LNCaP clone FGC (cell line): ENCODE measurements around the gene HIBADH.
"Not testable (repeated sequence)": the region's sequence is repeated elsewhere in the genome, so short reads cannot be mapped to it uniquely, and the experiment has no call there.

Experiments
- DNase-seq: peaks from one replicate; pipeline ENCODE4 v3.0.0-alpha.2; 2011; ENCODE audit warnings: low read depth
- H3K4me3 ChIP-seq: 2 replicates; pipeline ENCODE4 v1.5.1; 2011; ENCODE audit warnings: mild to moderate bottlenecking, low read depth, low read length, control low read depth
- TF ChIP-seq, protein P1 (sequence below): IDR thresholded peaks from 2 replicates; pipeline ENCODE4 v1.5.1; 2012; ENCODE audit warnings: mild to moderate bottlenecking; ENCODE audit not compliant: control insufficient read depth, insufficient read depth; ENCODE audit errors: extremely low read depth

Gene HIBADH

DNA sequence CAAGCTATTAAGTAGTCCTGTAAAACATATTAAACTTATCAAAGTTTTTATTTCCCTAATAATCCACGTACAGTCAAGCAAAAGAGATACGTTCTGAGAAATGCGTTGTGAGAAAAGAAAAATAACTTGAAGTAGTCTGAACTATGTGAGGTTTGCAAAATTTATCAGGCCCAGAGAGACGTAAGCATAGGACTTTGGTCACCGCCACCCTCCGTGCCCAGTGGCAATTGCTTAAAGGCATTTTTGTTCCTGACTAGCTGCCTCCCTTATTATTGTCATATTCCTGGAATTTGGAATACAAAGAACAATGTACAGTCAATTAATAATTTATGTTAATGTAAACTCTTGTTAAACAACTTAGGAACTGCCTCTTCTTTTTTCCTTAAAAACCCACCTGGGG is 22.8 kb downstream of the HIBADH start:
- TF ChIP-seq, protein P1, sequence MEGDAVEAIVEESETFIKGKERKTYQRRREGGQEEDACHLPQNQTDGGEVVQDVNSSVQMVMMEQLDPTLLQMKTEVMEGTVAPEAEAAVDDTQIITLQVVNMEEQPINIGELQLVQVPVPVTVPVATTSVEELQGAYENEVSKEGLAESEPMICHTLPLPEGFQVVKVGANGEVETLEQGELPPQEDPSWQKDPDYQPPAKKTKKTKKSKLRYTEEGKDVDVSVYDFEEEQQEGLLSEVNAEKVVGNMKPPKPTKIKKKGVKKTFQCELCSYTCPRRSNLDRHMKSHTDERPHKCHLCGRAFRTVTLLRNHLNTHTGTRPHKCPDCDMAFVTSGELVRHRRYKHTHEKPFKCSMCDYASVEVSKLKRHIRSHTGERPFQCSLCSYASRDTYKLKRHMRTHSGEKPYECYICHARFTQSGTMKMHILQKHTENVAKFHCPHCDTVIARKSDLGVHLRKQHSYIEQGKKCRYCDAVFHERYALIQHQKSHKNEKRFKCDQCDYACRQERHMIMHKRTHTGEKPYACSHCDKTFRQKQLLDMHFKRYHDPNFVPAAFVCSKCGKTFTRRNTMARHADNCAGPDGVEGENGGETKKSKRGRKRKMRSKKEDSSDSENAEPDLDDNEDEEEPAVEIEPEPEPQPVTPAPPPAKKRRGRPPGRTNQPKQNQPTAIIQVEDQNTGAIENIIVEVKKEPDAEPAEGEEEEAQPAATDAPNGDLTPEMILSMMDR, result no peak
- no peak for DNase-seq
- no peak overlapping the region for H3K4me3 ChIP-seq

DNA sequence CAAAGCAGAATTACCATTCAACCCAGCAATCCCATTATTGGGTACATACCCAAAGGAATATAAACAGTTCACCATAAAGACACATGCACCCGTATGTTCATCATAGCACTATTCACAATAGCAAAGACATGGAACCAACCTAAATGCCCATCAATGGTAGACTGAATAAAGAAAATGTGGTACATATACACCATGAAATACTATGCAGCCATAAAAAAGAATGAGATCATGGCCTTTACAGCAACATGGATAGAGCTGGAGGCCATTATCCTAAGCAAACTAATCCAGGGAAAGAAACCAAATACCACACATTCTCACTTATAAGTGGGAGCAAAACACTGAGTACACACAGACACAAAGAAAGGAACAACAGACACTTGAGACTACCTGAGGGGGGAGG is 23.6 kb downstream of the HIBADH start:
- not testable (repeated sequence) for DNase-seq, H3K4me3 ChIP-seq

- TF ChIP-seq, protein P1, result no peak
- peak; percentile 81 for DNase-seq
- no peak overlapping the region for H3K4me3 ChIP-seq
Measured at GRCh38 chr7:27636326-27637006, 26.2 kb downstream of the HIBADH start.

- DNase-seq, result no peak
- TF ChIP-seq, protein P1, result no peak
Measured at GRCh38 chr7:27635728-27636127, 27.0 kb downstream of the HIBADH start.

DNA sequence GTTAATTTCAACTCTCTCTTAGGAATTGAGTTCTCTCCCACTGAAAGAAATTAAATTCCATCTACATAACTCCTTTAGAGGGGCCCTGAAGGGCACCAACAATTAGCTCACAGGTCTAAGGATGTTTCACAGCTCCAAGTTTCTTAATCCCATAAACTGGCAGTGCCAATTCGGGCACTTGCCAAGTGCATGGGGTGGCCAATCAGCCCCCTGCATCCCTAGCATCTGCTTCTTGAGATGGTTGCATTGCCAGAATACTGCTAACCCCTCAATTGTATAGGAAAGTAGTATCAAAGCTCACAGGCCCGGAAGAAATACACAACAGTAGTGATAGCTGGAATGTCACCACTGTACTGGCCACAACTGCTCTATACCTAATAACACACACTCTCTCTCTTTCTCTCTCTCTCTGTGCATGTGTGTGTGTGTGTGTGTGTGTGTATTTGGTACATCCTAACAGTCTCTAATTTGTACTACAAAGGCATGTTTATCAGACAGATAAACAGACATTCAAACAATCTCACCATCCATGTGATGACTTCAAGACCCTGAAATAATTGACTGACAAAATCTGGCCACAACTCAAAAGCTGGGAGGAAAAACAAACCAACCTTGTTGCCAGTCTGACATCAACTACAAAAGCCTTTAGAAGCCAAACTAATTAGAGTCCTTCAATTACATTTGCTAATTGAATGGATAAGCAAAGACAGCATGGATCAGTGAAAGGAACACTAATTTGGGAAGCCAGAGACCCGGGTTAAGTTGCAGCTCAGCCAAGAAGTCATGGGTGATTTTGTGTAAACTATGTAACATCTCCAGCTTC is 27.8 kb downstream of the HIBADH start:
- TF ChIP-seq, protein P1, result no peak
- no peak for DNase-seq
- H3K4me3 ChIP-seq, result no peak overlapping the region

More at GRCh38 chr7:27635728-27636127, 27.0 kb downstream of the HIBADH start:
- H3K4me3 ChIP-seq, result no peak overlapping the region

- TF ChIP-seq, protein P1, result no peak
- DNase-seq, result no peak
- no peak overlapping the region for H3K4me3 ChIP-seq
Measured at GRCh38 chr7:27633062-27633461, 29.6 kb downstream of the HIBADH start.

- DNase-seq, result no peak
- TF ChIP-seq, protein P1, result no peak
Measured at GRCh38 chr7:27631391-27631790, 31.3 kb downstream of the HIBADH start.

More at GRCh38 chr7:27631391-27631790, 31.3 kb downstream of the HIBADH start:
- no peak overlapping the region for H3K4me3 ChIP-seq
